CD8-positive, alpha-beta memory T cell (primary cell): Measurements from ENCODE around the gene WASF2. TPM values are rescaled to one million over a fixed set of nuclear protein-coding genes. Genes with fewer than 3 reads are reported as not detected.

Source experiments
- CTCF ChIA-PET: fragments of 350-600 bp; sonication (Branson Sonifier 250); formaldehyde crosslinking; loops from one replicate; lab custom pipeline; 2021; ENCODE audit warnings: antibody characterized with exemption; lab: Charles Lee
- POLR2A ChIA-PET: fragments of 350-600 bp; sonication (Branson Sonifier 250); formaldehyde crosslinking; loops from one replicate; lab custom pipeline; 2021; ENCODE audit warnings: antibody characterized with exemption; lab: Charles Lee
- DNase-seq, 5 donors: peaks; one replicate each; pipeline versions ENCODE4 v3.0.0 to v3.0.0-alpha.2; 2020 to 2022; ENCODE audit warnings: mixed read lengths in 1 of 5
- H3K27ac ChIP-seq: one replicate; pipeline ENCODE4 v1.7.0; 2013; ENCODE audit warnings: low read depth, mild to moderate bottlenecking, low read length, moderate library complexity
- H3K27me3 ChIP-seq: 2 replicates; pipeline ENCODE4 v1.7.0; 2013; ENCODE audit warnings: low read length, mild to moderate bottlenecking; ENCODE audit not compliant: insufficient read depth, poor library complexity, severe bottlenecking
- H3K36me3 ChIP-seq: 2 replicates; pipeline ENCODE4 v1.7.0; 2013; ENCODE audit warnings: mild to moderate bottlenecking, low read length, moderate library complexity; ENCODE audit not compliant: insufficient read depth
- H3K4me1 ChIP-seq: 2 replicates; pipeline ENCODE4 v1.7.0; 2013; ENCODE audit warnings: mild to moderate bottlenecking, low read length, moderate library complexity; ENCODE audit not compliant: insufficient read depth
- H3K4me3 ChIP-seq: 2 replicates; pipeline ENCODE4 v1.7.0; 2013; ENCODE audit warnings: mild to moderate bottlenecking, low read length
- H3K9me3 ChIP-seq: 2 replicates; pipeline ENCODE4 v1.7.0; 2013; ENCODE audit warnings: mild to moderate bottlenecking, low read length
- H3K27ac Mint-ChIP-seq, 8 donors: one replicate each; pipeline ENCODE4 v1.8.0; 2020 to 2021; ENCODE audit warnings: mixed read lengths in 8 of 8, mild to moderate bottlenecking in 6 of 8, inconsistent platforms in 3 of 8, moderate library complexity in 3 of 8
- H3K27me3 Mint-ChIP-seq, 2 donors: one replicate each; pipeline ENCODE4 v1.8.0; 2020 to 2021; ENCODE audit warnings: mixed read lengths in 2 of 2, mild to moderate bottlenecking in 1 of 2, moderate library complexity in 1 of 2
- H3K36me3 Mint-ChIP-seq, 3 donors: one replicate each; pipeline ENCODE4 v1.8.0; 2020 to 2021; ENCODE audit warnings: mixed read lengths in 3 of 3, inconsistent platforms in 1 of 3, mild to moderate bottlenecking in 1 of 3
- H3K4me1 Mint-ChIP-seq, 3 donors: one replicate each; pipeline ENCODE4 v1.8.0; 2020 to 2021; ENCODE audit warnings: mixed read lengths in 3 of 3, inconsistent platforms in 1 of 3, mild to moderate bottlenecking in 1 of 3
- H3K4me3 Mint-ChIP-seq, 7 donors: one replicate each; pipeline ENCODE4 v1.8.0; 2020 to 2021; ENCODE audit warnings: mixed read lengths in 7 of 7, mild to moderate bottlenecking in 6 of 7, moderate library complexity in 4 of 7, inconsistent platforms in 2 of 7
- H3K9me3 Mint-ChIP-seq, 5 donors: one replicate each; pipeline ENCODE4 v1.8.0; 2020 to 2022; ENCODE audit warnings: mixed read lengths in 5 of 5, mild to moderate bottlenecking in 3 of 5, moderate library complexity in 2 of 5, inconsistent platforms in 1 of 5
- polyA plus RNA-seq: library from polyadenylated mRNA; unstranded; fragments of 300-500 nt; fragmentation: Illumina TruSeq; gene quantifications from one replicate; pipeline ENCODE4 v1.2.3, GENCODE V29; 2021
- total RNA-seq, 2 experiments: library from RNA; stranded (reverse); gene quantifications; one replicate each; pipeline ENCODE4 v1.2.3, GENCODE V29; 2021

The WASF2 gene
- total and polyA plus RNA-seq, 3 experiments from 2014 or later = 64.1 to 128 (median 120) TPM

- no peaks in the 10 kb centered on the region for H3K9me3 Mint-ChIP-seq
- H3K4me3 ChIP-seq = peak overlapping the region; percentile 35
- peak overlapping the region; percentile 51 to 95 (median 88) for H3K27ac Mint-ChIP-seq
- H3K27ac ChIP-seq = peak overlapping the region; percentile 63
- H3K27me3 Mint-ChIP-seq = no peaks in the 10 kb centered on the region
- H3K27me3 ChIP-seq = no peaks in the 10 kb centered on the region
- peaks cover 0 to 6% (median 0%) of the 10 kb centered on the region in 3 donors for H3K36me3 Mint-ChIP-seq
- H3K36me3 ChIP-seq = no peaks in the 10 kb centered on the region
- H3K4me3 Mint-ChIP-seq = peak overlapping the region; percentile 42 to 86 (median 74)
- peaks cover 79% of the 10 kb centered on the region for H3K4me1 ChIP-seq
- H3K4me1 Mint-ChIP-seq = peaks cover 67 to 79% (median 70%) of the 10 kb centered on the region in 3 donors
- H3K9me3 ChIP-seq = no peaks in the 10 kb centered on the region
- POLR2A ChIA-PET = interaction anchor here (0.6 kb wide), 1 partner anchor 83 kb away, joined by 5 read pairs; no protein-coding TSS in a partner anchor
- peak in 3 of 5 donors; percentile 10 to 60 (median 30) for DNase-seq
- CTCF ChIA-PET = interaction anchor here (0.7 to 5.3 kb wide), 10 partner anchors 10 to 144 kb away, joined by 3 to 34 read pairs (median 4); no protein-coding TSS in a partner anchor
Measured at GRCh38 chr1:27525296-27526272, 35.6 kb upstream of the WASF2 start.

GRCh38 chr1:27523337-27524020 is 33.5 kb upstream of the WASF2 start:
- H3K9me3 ChIP-seq = no peaks in the 10 kb centered on the region
- H3K27me3 ChIP-seq = no peaks in the 10 kb centered on the region
- peak overlapping the region; percentile 94 to 99 (median 96) for H3K27ac Mint-ChIP-seq
- ChIA-PET POLR2A (interaction anchor here (0.6 to 1.2 kb wide), 2 partner anchors 33 to 109 kb away, joined by 4 to 7 read pairs; partner anchors contain the start of gene WASF2), CTCF (interaction anchor here (0.5 to 5.3 kb wide), 9 partner anchors 15 to 146 kb away, joined by 3 to 34 read pairs (median 5); partner anchors contain the start of gene WASF2)
- peak overlapping the region; percentile 72 for H3K4me3 ChIP-seq
- no peak for DNase-seq
- peaks cover 61 to 78% (median 74%) of the 10 kb centered on the region in 3 donors for H3K4me1 Mint-ChIP-seq
- no peaks in the 10 kb centered on the region for H3K27me3 Mint-ChIP-seq
- H3K36me3 ChIP-seq = no peaks in the 10 kb centered on the region
- H3K36me3 Mint-ChIP-seq = peaks cover 0 to 4% (median 0%) of the 10 kb centered on the region in 3 donors
- H3K9me3 Mint-ChIP-seq = no peaks in the 10 kb centered on the region
- H3K27ac ChIP-seq = peak overlapping the region; percentile 47
- peak overlapping the region; percentile 86 to 96 (median 94) for H3K4me3 Mint-ChIP-seq
- peaks cover 81% of the 10 kb centered on the region for H3K4me1 ChIP-seq

GRCh38 chr1:27522432-27523336 is 32.7 kb upstream of the WASF2 start:
- no peaks in the 10 kb centered on the region for H3K27me3 ChIP-seq
- Mint-ChIP-seq H3K9me3 (no peaks in the 10 kb centered on the region), H3K4me3 (peak overlapping the region; percentile 86 to 96 (median 94)), H3K4me1 (peaks cover 58 to 75% (median 71%) of the 10 kb centered on the region in 3 donors), H3K27me3 (no peaks in the 10 kb centered on the region), H3K27ac (peak overlapping the region; percentile 94 to 99 (median 96)), H3K36me3 (peaks cover 0 to 4% (median 0%) of the 10 kb centered on the region in 3 donors)
- no peaks in the 10 kb centered on the region for H3K9me3 ChIP-seq
- peak overlapping the region; percentile 72 for H3K4me3 ChIP-seq
- peak; percentile 21 to 86 (median 73) for DNase-seq
- CTCF ChIA-PET = interaction anchor here (1.0 to 5.3 kb wide), 8 partner anchors 16 to 147 kb away, joined by 3 to 34 read pairs (median 6); partner anchors contain the start of gene WASF2
- peaks cover 83% of the 10 kb centered on the region for H3K4me1 ChIP-seq
- peak overlapping the region; percentile 47 for H3K27ac ChIP-seq
- POLR2A ChIA-PET = interaction anchor here (0.6 to 1.2 kb wide), 2 partner anchors 32 to 108 kb away, joined by 4 to 7 read pairs; partner anchors contain the start of gene WASF2
- no peaks in the 10 kb centered on the region for H3K36me3 ChIP-seq

GRCh38 chr1:27521861-27522431 is 32.0 kb upstream of the WASF2 start:
- Mint-ChIP-seq H3K27me3 (no peaks in the 10 kb centered on the region), H3K27ac (peak overlapping the region; percentile 94 to 99 (median 96)), H3K9me3 (no peaks in the 10 kb centered on the region), H3K4me3 (peak overlapping the region; percentile 86 to 96 (median 94)), H3K36me3 (peaks cover 0 to 4% (median 0%) of the 10 kb centered on the region in 3 donors), H3K4me1 (peaks cover 58 to 69% (median 69%) of the 10 kb centered on the region in 3 donors)
- H3K4me1 ChIP-seq = peaks cover 77% of the 10 kb centered on the region
- no peaks in the 10 kb centered on the region for H3K27me3 ChIP-seq
- H3K27ac ChIP-seq = peak overlapping the region; percentile 47
- CTCF ChIA-PET = interaction anchor here (0.9 to 5.3 kb wide), 4 partner anchors 16 to 56 kb away, joined by 3 to 34 read pairs (median 4); no protein-coding TSS in a partner anchor
- no peaks in the 10 kb centered on the region for H3K9me3 ChIP-seq
- peak overlapping the region; percentile 72 for H3K4me3 ChIP-seq
- no peaks in the 10 kb centered on the region for H3K36me3 ChIP-seq
- DNase-seq = no peak
- POLR2A ChIA-PET = interaction anchor here (1.0 kb wide), 1 partner anchor 32 kb away, joined by 5 read pairs; the partner anchor contains the start of gene WASF2

GRCh38 chr1:27521336-27521831 is 31.4 kb upstream of the WASF2 start:
- H3K27ac ChIP-seq = peak overlapping the region; percentile 47
- ChIA-PET CTCF (interaction anchor here (0.9 to 5.3 kb wide), 4 partner anchors 36 to 141 kb away, joined by 3 to 34 read pairs (median 3); no protein-coding TSS in a partner anchor), POLR2A (interaction anchor here (1.0 kb wide), 1 partner anchor 31 kb away, joined by 5 read pairs; the partner anchor contains the start of gene WASF2)
- no peaks in the 10 kb centered on the region for H3K27me3 ChIP-seq
- DNase-seq = peak; percentile 28 to 74 (median 65)
- H3K4me3 ChIP-seq = peak overlapping the region; percentile 72
- peaks cover 54 to 64% (median 63%) of the 10 kb centered on the region in 3 donors for H3K4me1 Mint-ChIP-seq
- H3K27me3 Mint-ChIP-seq = no peaks in the 10 kb centered on the region
- no peaks in the 10 kb centered on the region for H3K36me3 ChIP-seq
- H3K9me3 ChIP-seq = no peaks in the 10 kb centered on the region
- H3K4me1 ChIP-seq = peaks cover 72% of the 10 kb centered on the region
- H3K36me3 Mint-ChIP-seq = peaks cover 0 to 4% (median 0%) of the 10 kb centered on the region in 3 donors
- no peaks in the 10 kb centered on the region for H3K9me3 Mint-ChIP-seq
- peak overlapping the region; percentile 94 to 99 (median 96) for H3K27ac Mint-ChIP-seq
- H3K4me3 Mint-ChIP-seq = peak overlapping the region; percentile 86 to 96 (median 94)

- Mint-ChIP-seq H3K27me3 (no peaks in the 10 kb centered on the region), H3K36me3 (peaks cover 0 to 4% (median 0%) of the 10 kb centered on the region in 3 donors), H3K4me1 (peaks cover 47 to 56% (median 56%) of the 10 kb centered on the region in 3 donors), H3K27ac (peak overlapping the region; percentile 94 to 99 (median 96)), H3K4me3 (peak overlapping the region in 6 of 7 donors; percentile 60 to 96 (median 94)), H3K9me3 (no peaks in the 10 kb centered on the region)
- Histone ChIP-seq H3K4me1 (peaks cover 65% of the 10 kb centered on the region), H3K36me3 (no peaks in the 10 kb centered on the region), H3K27me3 (no peaks in the 10 kb centered on the region), H3K27ac (no peak overlapping the region), H3K4me3 (no peak overlapping the region), H3K9me3 (no peaks in the 10 kb centered on the region)
- no peak for DNase-seq
- ChIA-PET CTCF (interaction anchor here (1.2 kb wide), 1 partner anchor 142 kb away, joined by 3 read pairs; no protein-coding TSS in a partner anchor), POLR2A (interaction anchor here (0.6 to 1.0 kb wide), 2 partner anchors 19 to 31 kb away, joined by 3 to 5 read pairs; partner anchors contain the start of gene WASF2)
Measured at GRCh38 chr1:27520651-27521050, 30.7 kb upstream of the WASF2 start.
